Islet of Langerhans (tissue), 1 donor: ENCODE data around the gene MACROD2.

ENCODE experiments used
- FAIRE-seq: peaks from one replicate; lab custom pipeline; 2011; peaks lifted over from hg19 to GRCh38; lab: Jason Lieb, UNC

MACROD2 gene

GRCh38 chr20:15827628-15828027 lies 1832.3 kb downstream of the MACROD2 start:
- no peak for FAIRE-seq

- no peak for FAIRE-seq
Measured at GRCh38 chr20:15831201-15831600, 1835.9 kb downstream of the MACROD2 start.

DNA sequence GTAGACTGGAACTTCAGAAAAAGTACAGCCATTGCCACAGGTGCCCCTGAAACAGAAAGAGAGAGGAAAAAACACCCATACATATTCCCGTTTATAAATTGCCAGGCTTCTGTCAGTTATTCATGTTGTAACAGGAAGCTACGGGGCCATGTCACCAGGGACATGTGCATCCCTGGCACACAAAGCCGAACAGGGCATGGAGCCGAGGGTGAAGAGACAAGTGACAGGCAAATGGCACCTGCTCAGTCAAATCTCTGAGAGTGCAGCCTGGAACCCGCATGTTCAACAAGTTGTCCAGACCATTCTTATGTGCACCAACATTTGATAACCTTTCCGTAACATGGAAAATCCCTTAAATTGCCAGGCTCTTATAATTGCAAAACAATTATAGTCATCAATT lies 1837.2 kb downstream of the MACROD2 start:
- no peak for FAIRE-seq

DNA sequence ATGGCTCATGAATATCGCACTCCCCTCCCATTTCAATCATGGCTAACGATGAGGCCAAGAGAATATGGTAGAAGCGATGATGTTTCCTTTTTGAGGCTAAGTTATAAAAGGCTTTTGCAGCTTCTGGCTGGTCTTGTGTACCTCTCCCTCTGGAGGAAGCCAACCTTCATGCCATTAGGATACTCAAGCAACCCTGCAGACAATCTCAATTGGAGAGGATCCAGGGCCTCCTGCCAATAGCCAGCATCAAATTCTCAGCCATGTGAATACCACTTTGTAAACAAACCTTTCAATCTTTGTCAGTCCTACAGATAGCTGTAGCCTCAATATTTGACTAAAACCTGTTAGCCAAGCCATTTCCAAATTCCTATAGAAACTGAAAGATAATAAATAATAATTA lies 1839.5 kb downstream of the MACROD2 start:
- no peak for FAIRE-seq

GRCh38 chr20:15835811-15836210 lies 1840.5 kb downstream of the MACROD2 start:
- no peak for FAIRE-seq

DNA sequence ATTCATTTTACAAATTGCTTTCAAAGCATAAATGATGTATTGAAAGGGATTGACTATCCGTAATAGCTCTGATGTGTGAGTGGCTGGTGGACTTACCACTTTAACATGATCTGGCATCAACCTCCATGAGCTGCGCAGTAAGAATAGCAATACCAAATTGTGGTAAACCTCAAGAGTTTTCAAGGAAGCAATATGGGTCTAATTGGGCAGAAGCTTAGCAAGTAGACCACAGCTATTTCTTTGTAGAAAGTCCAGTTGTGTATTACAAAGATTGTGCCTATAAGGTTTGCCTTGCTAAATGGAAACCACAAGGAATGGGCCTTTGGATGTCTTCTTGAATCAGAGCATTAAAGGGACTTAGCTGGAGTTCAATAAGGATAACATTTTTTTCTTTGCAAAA lies 1841.3 kb downstream of the MACROD2 start:
- no peak for FAIRE-seq

- FAIRE-seq: no peak
Measured at GRCh38 chr20:15837563-15837962, 1842.2 kb downstream of the MACROD2 start.

GRCh38 chr20:15838466-15838865 lies 1843.2 kb downstream of the MACROD2 start:
- no peak for FAIRE-seq

DNA sequence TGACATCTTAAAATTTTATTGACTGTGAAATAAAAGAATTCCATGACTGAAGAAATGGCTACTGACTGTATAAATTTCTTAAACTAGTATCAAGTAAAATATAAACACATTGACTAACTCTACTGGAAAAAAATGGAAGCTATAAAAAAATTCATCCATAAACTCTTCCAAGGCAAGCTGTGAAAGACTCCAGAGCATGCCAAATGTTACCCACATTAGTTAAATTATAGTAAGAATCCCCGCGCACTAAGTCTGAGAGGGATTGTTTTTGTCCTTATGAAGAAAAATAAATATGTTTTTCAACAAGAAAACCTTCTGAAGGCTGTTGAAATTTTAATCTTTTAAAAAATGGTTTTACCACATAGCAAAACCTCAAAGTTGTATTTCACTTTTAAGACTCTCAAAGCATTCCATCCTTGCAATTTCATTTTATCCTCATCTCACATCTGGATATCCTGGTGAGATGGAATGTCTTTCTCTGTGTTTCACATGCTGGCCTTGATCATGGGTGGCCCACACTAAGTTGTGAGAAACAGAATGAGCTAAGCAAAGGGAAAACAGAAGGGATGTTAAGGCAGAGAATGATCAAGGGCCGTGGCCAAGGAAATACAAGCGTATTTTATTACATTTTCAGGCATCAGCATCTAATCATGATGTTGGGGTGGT lies 1845.5 kb downstream of the MACROD2 start:
- FAIRE-seq: no peak

DNA sequence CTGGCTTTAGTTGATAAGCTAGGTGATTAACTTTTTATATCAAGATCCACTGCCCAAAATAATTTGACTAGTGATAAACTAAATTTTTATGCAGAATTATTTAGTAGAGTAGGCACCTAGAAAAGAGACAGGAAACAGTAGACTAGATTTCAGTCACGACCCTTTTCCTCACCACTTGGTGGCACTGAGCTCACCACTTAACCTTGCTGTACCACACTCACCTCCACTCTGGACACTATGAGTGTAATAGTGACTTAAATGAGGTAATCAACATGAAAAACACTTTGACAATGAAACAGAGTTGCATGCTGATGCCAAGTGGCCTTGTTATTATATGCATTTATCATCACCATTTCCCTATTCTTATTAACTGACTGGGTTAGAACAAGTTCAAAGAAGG lies 1847.6 kb downstream of the MACROD2 start:
- FAIRE-seq: no peak

DNA sequence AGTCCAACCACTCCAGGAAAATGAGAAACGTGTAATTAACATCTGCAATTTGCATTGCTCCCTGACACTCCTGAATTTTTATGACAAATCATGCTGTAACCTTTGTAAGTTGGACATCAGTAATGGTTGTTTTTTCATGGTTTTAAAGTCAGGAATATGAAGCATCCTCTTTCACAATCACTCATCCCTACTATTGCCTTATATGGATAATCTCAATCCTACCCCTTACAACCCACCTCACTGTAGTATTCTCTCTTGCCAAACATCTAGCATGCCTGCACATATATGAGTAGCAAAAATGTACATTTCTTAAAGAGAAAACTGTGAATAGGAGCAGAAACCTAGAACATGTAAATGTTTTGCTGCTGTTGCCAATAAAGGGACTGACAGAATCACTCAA lies 1848.5 kb downstream of the MACROD2 start:
- no peak for FAIRE-seq

GRCh38 chr20:15847196-15847784 lies 1852.0 kb downstream of the MACROD2 start:
- no peak for FAIRE-seq

DNA sequence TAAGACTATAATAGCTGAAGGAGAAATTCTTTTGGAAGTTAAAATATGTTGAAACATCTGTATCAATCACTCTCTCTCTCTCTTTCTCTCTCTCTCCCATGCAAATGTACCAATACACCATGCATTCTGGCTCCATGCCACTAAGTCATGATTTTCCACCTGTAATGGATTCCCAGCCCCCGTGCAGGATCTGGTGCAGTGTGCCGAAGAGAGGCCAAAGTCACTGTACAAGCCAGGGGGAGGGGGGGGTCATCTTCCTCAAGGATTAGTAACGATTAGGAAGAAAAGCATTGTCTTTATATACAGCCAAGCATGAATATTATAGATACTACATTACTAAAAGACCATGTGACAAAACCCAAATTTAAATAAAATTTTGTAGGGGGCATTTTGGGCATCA lies 1852.8 kb downstream of the MACROD2 start:
- no peak for FAIRE-seq

GRCh38 chr20:15848995-15849610 lies 1853.8 kb downstream of the MACROD2 start:
- FAIRE-seq: no peak

DNA sequence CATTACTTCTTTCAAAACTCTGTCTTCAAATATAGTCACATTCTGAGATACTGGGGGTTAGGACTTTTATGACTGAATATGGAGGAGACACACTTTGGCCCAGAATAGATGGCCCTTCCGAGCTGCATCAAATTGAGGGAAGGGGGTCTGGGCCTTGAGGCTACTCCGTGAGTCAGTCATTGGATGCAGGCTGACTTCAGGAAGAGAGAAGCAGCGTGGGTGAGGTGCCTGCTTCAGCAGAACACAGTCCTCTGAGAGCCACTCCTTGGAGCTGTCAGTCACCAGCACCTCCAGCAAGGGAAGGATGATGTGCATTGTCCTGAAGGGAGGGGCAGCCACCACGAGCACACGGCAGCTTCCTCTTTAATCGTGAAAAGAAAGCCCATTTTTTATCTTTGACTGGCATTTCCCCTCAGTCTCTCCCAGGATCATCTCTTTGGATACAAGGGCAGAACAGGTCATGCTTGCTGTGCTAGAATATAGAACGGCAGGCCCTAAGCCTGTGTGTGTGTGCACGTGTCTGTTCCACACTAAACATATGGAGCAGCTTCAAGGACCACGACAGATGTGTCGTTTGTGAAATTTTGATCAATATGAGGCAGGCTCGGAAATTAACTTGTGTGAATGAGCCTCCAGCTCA lies 1856.4 kb downstream of the MACROD2 start:
- FAIRE-seq: no peak

- FAIRE-seq: peak; percentile 86
Measured at GRCh38 chr20:15854911-15855310, 1859.6 kb downstream of the MACROD2 start.

DNA sequence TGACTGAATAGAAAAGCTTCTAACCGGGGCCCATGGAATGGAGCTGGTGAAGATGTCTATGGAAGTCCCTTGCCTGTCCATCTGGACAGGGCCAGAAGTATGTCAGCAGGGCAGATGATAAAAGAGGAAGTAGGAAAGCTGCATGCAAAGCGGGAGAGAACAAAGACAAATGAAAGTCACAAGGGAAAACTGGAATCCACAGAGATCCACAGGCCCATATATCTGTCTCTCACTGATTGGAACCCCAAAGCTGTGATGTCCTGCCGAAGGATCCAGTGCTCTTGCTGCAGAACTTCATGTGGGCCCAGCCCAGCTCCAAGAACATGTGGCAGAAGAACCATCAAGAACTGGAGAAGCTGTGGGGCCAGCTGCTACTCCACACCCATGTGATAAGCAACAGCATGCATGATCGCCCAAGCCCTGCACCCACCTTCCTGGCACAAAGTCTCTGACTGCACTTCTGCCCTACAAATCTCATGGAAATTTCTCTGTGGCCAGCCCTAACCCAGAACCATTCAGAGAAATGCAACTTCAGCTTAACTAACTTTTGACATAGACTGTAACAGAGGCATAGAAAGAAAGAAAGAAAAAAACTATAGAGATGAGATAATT lies 1862.0 kb downstream of the MACROD2 start:
- no peak for FAIRE-seq

DNA sequence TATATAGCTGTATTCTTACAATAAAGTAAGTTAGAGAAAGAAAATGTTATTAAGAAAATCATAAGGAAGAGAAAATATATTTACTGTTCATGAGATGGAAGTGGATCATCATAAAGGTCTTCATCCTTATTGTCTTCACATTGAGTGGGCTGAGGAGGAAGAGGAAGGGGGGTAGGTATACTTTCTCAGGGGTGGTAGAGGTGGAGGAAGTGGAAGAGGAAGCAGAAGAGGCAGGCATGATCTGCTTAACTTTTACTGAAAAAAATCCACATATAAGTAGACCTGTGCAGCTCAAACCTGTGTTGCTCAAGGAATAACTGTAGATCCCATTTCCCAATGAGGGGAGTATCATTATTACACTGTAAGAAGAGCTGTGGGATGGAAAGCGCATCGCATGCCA lies 1863.7 kb downstream of the MACROD2 start:
- peak; percentile 5 for FAIRE-seq

DNA sequence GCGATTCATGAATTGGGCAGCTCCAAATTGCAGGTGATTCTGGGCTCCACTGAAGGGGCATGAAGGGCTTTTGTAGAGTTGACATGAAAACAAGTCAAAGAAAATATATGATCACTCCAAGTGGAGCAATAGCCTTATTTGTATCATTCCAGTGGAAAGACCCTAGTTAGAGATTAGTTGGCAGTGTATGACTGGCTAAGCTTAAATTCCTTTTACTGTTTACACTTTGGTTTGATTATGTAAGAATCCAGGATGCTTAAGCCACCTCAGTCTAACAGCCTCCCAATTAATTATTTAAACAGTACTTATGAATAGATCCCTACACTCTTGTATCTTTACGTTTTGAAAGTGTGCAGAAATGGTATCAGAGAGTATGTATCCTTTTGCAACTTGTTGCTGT lies 1865.5 kb downstream of the MACROD2 start:
- FAIRE-seq: no peak

GRCh38 chr20:15862178-15862577 lies 1866.9 kb downstream of the MACROD2 start:
- no peak for FAIRE-seq

DNA sequence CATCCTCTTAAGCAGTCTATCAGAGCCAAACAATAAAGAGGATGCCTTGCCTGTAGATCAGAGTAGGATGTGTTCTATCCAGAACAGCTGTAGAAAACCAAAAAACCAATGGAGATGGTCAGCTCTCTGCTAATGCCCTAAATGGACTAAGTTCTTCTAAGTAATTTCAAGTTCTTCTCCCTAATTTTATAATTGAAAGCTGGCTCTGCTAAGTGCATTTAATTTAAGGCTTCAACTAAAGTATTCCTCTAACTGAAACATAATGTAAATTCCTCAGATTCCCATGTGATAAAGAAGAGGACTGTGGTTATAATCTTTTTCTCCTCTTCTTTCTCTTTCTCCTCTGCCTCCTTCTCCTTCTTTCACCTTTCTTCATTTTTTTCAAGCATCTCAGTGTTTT lies 1868.4 kb downstream of the MACROD2 start:
- peak; percentile 24 for FAIRE-seq

- no peak for FAIRE-seq
Measured at GRCh38 chr20:15865553-15865952, 1870.2 kb downstream of the MACROD2 start.
